GM19193 (cell line): ENCODE results near the gene KCNJ6.

Source experiments
- POLR2A ChIP-seq: IDR thresholded peaks from 4 replicates; pipeline ENCODE4 v1.6.1; 2011; ENCODE audit not compliant: insufficient read depth, insufficient read length; ENCODE audit errors: extremely low read depth

Gene KCNJ6

GRCh38 chr21:37796011-37796410, 120.2 kb downstream of the KCNJ6 start:
- no peak for TF ChIP-seq POLR2A

DNA sequence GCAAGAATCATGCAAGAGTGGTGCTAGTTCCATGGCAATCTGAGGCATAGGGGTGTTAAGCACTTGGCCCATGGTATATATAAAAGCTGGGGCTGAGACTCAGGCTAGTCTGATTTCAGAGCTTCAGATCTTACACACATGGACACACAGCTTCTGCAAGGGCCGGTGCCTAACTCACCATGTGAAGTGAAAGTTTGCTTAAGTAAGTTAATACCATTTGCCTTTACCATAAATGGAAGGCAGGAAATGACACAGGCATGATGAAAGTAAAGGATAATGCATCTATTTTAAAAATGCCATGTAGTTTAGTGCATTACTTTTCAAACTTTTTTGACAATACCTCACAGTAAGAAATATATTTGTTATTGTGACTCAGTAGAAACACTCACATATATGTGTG, 122.6 kb downstream of the KCNJ6 start:
- no peak for TF ChIP-seq POLR2A

- TF ChIP-seq POLR2A = no peak
Measured at GRCh38 chr21:37792046-37792445, 124.2 kb downstream of the KCNJ6 start.

DNA sequence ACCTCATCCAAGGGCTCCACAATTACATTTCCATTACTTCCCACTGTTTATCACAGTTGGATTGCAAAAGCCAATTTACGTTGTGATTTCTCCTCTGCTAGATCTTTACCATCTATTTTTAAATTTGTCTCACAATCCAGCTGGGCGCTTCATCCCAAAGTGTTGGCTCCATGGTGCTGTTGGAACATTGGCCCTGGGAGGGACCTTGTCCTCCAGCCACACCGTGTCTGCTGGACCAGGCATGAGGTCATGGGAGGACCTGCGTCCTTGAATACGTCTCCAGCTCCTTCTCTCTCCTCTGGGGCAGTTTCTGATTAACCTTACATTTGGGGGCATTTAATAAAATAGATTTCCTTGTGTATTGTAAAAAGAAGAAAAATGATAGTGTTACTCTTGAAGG, 125.4 kb downstream of the KCNJ6 start:
- no peak for TF ChIP-seq POLR2A

- no peak for TF ChIP-seq POLR2A
Measured at GRCh38 chr21:37788503-37788902, 127.8 kb downstream of the KCNJ6 start.

DNA sequence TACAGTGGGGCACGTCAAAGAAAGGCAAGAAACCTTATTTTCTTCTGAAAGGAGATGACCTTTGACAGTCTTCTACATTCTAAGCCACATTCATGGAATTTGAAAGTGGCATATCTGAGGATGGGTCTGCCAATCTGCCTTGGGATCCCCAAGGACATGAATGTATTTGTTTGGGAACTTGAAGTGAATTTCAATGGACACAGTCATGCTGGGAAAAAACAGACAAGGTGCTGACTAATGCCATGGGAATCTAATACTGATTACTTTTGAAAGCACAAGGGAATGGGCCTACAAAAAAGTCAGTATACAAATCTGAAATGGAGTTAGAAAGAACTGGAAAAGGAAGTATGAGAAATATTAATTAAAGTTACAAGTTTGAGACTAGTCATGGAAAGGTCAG, 128.8 kb downstream of the KCNJ6 start:
- no peak for TF ChIP-seq POLR2A

- TF ChIP-seq POLR2A = no peak
Measured at GRCh38 chr21:37784591-37785318, 131.5 kb downstream of the KCNJ6 start.

GRCh38 chr21:37783016-37783415, 133.2 kb downstream of the KCNJ6 start:
- no peak for TF ChIP-seq POLR2A

DNA sequence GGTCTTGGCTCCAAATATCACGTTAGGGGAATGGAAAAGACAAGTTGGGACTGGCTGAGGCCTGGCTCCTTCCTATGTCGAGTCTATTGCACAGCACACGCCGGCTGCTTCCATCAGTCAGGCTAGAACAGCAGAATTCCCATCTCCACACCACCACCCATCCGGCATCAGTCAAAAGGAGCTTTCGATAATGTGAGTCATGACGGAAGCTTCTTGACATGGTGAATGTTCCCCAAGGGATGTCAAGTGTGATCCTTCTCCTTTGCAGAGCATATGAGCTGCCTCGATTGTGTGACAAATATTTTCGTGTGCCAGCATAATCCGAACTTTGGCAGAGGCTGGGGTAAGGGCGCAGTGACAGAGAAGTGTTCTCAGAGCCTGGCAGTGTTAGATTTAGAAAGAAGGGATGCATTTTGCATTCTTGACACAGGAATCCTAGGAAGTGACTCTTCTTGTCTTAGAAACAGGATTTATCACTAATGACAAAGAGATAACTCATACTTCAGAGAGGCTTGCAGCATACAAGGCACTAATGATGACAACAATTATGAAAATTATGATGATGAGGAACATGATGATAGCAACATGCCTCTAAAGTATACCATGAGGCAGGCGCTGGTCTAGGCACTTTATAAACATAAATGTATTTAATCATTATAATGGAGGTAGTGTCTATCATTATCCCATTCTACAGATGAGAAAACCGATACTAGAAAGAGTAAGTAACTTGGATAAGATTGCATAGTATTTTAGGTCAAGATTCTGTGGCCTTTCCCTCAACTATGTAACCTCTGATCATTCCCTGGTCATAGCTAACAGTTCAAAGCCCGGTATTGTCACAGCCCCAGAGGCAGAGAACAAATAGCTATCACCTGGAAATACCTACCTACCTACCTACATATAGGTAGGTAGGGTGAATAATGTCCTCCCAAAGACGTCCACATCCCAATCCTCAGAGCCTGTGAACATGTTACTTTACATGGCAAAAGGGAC, 135.0 kb downstream of the KCNJ6 start:
- TF ChIP-seq POLR2A = no peak

GRCh38 chr21:37771181-37771580, 145.1 kb downstream of the KCNJ6 start:
- TF ChIP-seq POLR2A = no peak

- TF ChIP-seq POLR2A = no peak
Measured at GRCh38 chr21:37770461-37770860, 145.8 kb downstream of the KCNJ6 start.

DNA sequence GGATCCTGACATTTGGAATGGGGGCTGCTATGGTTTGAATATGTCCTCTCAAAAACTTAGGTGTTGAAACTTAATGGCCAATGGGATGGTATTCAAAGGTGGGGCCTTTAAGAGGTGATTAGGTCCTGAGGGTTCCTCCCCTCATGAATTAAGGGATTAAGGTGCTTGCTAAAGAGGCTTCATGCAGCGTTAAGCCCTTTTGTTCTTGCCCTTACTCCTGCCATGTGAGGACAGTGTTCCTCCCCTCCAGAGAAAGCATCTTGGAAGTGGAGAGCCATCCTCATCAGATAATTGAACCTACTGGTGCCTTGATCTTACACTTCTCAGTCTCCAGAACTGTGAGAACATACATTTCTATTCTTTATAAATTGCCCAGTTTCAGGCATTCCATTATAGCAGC, 146.6 kb downstream of the KCNJ6 start:
- no peak for TF ChIP-seq POLR2A

GRCh38 chr21:37767984-37768383, 148.3 kb downstream of the KCNJ6 start:
- no peak for TF ChIP-seq POLR2A

DNA sequence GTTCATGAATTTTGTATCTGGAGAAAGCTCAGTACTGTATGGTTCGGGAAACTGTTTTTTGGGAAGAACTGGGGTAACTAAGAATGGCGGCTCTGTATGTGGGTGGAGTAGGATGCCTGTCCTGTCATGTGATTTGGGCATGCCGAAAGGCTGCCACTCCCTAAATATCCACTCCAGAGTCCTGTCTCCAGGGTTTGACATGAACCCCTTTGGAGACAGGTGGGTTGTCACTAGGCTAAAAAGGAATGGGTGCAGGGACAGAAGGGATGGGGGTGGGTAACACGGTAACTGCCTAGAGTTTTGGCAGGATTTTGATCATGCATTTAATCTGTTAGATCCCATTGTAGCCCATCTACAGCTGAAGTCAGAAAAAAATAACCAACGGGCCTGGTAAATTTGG, 150.1 kb downstream of the KCNJ6 start:
- no peak for TF ChIP-seq POLR2A

DNA sequence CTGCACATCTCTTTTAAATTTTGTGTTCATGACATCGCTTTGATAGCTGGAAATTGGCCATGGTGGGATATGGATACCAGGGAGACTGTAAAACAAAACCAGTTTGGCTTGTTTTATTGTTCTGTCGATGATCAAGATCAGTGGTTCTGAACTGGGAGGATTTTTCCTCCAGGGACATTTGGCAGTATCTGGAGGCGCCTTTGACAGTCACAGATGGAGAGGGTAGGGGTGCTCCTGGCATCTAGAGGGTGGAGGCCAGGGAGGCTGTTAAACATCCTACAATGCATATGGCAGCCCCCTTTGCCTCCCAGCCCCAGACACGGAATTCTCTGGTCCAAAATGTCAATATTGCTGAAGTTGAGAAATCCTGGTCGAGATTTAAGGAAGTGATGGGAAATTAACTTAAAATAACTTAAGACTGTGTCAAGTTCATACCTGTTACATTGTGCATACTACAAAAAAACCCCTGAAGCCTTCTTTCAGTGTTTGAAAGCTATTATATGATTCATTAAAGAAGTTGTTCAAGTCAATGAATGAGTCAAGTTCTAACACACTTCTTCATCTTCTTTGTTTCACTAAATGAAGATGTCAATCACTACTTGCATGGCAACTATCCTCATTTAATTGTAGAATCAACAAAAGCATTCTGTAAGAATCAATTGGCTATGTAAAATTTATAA, 150.9 kb downstream of the KCNJ6 start:
- no peak for TF ChIP-seq POLR2A

DNA sequence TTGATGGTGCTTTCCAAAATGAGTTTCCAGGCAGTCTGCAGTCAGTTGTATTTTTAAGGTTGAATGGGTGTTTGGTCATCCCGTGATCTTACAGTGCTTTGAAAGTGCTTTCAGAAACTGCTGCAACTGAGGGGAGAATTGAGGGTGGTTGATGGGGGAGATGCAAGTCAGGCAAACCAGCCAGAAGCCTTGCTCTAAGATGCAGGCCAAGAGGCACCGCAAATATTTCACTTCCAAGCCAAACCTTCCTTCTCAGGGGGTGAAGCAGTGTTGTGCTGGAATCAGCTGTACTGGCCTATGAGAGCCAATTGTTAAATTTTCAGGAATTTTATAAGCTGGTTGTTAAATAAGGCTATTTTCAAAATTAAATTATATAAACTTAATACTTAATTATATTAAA, 151.6 kb downstream of the KCNJ6 start:
- TF ChIP-seq POLR2A = no peak

GRCh38 chr21:37763298-37763697, 153.0 kb downstream of the KCNJ6 start:
- no peak for TF ChIP-seq POLR2A
